Measurements from ENCODE around the gene G3BP2.

- TF ChIP-seq POLR2AphosphoS5 (IDR thresholded peaks at IDR 0.05): no peak
- TF ChIP-seq, protein P1, sequence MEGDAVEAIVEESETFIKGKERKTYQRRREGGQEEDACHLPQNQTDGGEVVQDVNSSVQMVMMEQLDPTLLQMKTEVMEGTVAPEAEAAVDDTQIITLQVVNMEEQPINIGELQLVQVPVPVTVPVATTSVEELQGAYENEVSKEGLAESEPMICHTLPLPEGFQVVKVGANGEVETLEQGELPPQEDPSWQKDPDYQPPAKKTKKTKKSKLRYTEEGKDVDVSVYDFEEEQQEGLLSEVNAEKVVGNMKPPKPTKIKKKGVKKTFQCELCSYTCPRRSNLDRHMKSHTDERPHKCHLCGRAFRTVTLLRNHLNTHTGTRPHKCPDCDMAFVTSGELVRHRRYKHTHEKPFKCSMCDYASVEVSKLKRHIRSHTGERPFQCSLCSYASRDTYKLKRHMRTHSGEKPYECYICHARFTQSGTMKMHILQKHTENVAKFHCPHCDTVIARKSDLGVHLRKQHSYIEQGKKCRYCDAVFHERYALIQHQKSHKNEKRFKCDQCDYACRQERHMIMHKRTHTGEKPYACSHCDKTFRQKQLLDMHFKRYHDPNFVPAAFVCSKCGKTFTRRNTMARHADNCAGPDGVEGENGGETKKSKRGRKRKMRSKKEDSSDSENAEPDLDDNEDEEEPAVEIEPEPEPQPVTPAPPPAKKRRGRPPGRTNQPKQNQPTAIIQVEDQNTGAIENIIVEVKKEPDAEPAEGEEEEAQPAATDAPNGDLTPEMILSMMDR (IDR thresholded peaks at IDR 0.05): no peak
These were observed 4.6 kb downstream of the G3BP2 start for GRCh38 chr4:75668596-75668995.

All from gastroesophageal sphincter (tissue), 3 donors.